ENCODE data around the gene S100A2.
"Not testable (repeated sequence)": the region's sequence is repeated elsewhere in the genome, so short reads cannot be mapped to it uniquely, and the experiment has no call there.

S100A2 gene

DNA sequence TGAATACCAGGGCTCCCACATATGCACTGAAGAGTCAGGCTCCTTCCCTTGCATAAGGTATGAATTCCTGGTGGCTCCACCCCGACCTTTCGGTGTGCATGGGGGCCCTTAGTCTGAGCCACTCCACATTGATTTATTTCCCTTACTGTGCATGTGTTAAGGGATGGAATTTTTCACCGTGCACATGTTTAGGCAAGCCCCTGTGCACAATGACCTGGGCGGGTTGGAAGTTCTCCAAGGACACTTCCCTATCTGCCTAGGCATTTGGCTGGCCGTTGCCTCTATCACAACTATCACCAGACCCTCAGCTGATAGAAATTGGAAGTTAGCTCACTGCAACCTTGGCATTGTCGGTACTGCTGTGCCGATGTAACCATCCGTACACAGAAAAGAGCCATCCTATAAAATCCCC, 39.5 kb downstream of the S100A2 start:
- no peak for DNase-seq

DNA sequence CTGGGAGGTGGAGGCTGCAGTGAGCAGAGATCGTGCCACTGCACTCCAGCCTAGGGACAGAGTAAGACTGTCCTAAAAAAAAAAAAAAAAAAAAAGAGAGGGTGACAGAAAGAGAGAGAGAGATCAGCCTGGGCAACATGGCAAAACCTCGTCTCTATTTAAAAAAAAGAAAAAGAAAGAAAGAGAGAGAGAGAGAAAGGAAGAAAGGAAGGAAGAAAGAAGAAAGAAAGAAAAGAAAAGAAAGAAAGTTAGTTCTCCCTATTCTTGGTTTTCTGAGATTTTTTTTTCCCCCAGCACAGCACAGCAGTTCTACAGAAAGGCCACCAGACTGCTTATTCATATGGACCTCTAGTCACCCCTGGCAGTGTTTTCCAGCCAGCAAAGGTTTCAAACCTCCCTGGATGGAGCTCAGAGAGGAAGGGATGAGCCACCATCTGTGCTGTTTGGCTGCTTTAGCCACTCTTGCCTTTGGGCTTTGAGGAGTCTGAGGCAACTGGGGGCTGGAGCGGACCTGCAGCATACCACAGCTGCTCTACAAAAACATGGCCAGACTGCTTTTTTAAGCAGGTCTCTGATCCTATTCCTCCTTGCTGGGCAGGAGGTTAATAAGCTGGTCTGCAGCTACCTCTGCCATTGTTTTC, 40.4 kb downstream of the S100A2 start:
- no peak for DNase-seq

DNA sequence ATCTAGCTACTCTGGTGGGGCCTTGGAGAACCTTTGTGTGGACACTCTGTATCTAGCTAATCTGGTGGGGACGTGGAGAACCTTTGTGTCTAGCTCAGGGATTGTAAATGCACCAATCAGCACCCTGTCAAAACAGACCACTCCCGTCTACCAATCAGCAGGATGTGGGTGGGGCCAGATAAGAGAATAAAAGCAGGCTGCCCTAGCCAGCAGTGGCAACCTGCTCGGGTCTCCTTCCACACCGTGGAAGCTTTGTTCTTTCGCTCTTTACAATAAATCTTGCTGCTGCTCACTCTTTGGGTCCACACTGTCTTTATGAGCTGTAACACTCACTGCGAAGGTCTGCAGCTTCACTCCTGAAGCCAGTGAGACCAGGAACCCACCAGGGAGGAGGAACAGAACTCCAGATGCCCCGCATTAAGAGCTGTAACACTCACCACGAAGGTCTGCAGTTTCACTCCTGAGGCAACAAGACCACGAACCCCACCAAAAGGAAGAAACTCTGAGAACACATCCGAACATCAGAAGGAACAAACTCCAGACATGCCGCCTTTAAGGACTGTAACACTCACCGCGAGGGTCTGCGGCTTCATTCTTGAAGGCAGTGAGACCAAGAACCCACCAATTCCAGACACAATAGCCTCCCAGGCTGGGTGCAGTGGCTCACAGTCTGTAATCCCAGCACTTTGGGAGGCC, 43.1 kb downstream of the S100A2 start:
- not testable (repeated sequence) for DNase-seq

DNA sequence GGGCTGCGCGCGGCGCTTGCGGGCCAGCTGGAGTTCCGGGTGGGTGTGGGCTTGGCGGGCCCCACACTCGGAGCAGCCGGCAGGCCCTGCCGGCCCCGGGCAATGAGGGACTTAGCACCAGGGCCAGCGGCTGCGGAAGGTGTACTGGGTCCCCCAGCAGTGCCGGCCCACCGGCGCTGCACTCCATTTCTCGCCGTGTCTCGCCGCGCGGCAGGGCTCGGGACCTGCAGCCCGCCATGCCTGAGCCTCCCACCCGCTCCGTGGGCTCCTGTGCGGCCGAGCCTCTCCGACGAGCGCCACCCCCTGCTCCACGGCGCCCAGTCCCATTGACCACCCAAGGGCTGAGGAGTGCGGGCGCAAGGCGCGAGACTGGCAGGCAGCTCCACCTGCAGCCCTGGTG, 43.8 kb downstream of the S100A2 start:
- DNase-seq: not testable (repeated sequence)

DNA sequence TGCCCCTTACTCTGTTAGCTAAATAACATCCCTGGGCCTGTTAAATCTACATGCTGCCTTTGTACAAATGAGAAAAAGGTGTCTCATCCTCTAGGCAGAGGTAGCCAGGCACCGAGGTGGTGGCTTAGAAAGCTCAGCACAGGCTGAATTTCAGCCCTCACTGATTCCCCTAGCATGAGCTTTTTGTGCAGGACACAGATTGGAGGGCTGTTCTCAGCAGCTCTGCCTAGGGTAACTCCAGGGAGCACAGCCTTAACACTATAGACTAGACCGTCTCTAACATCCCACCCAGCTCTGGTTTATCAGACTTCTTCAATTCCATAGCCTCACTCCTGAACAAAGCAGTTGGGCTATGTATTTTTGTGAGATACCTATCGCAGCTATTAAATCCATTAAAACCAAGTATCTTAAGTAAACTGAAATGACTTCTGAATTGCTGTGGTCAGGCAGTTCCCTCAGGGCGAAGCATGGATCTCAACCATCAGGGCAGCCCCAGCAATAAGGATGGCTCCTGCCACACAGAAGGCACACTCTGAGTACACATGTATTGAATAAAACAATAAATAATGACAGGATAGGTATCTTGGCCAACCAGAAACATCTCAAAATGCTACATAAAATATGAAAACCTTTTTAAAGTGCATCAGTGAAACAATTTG, 44.7 kb downstream of the S100A2 start:
- no peak for DNase-seq

DNA sequence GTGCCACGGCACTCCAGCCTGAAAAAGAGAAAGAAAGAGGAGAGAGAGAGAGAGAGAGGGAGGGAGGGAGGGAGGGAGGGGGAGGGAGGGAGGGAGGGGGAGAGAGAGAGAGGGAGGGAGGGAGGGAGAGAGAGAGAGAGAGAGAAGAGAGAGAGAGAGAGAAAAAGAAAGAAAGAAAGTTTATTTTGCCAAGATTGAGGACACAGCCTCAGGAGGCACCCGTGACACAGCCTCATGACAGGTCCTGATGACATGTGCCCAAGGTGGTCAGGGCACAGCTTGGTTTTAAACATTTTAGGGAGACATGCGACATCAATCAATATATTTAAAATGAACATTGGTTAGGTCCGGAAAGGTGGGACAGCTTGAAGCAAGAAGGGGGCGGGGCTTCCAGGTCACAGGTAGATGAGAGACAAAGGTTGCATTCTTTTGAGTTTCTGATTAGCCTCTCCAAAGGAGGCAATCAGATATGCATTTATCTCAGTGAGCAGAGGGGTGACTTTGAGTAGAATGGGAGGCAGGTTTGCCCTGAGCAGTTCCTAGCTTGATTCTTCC, 45.4 kb downstream of the S100A2 start:
- not testable (repeated sequence) for DNase-seq

DNA sequence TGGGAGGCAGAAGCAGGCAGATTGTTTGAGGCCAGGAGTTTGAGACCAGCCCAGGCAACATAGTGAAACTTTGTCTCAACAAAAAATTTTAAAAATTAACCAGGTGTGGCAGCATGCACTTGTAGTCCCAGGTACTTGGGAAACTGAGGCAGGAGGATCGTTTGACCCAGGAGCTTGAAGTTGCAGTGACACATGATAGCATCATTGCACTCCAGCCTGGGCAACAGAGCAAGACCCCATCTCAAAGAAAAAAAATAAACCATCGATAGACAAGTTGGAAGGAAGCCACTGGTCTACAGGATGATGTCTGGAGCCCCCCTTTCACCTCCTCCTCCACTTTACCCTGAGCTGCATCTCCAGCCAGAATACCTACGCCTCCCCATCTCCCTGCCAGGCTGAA, 46.4 kb downstream of the S100A2 start:
- DNase-seq: no peak

DNA sequence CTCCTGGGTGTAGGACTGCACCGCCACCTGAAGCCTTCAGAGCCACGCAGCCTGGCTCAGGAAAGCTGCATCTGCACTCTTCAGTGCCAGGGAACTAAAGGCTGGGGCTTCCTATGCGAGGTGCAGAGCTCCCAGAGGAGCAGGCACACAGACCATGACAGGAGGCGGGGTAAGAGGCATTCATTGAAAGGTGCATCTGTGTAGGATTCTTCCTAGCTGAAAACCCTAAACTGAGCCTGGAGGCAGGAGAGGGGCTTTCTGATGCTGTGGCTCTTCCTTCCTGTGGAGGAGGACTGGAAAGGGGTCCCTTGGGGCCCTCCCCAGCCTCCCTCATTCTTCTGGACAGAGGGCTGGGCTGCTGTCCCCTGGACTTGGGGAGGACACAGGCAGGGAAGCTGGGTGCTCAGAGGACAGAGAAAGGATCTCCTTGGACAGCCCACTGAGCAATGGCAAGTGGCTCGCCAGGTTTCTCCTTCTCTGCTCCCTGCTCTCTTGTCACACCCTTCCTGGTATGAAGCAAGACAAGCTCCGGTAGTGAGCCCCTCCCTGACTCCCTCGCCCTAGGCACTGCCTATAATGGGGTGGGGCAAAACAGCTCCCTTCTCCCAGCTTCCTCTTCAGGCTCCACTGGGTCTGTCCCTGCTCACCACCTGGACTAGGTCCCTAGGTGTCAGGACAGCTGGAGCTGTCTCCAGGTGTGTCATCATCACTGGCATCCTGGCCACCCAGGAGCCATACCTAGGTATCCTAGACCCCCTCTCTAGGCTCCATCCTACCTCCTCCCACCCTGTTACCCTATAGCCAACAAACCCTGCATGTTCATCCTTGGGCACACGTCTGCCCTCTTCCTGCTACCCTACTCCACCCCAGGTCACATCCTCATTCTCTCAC, 49.9 kb downstream of the S100A2 start:
- no peak for DNase-seq

DNA sequence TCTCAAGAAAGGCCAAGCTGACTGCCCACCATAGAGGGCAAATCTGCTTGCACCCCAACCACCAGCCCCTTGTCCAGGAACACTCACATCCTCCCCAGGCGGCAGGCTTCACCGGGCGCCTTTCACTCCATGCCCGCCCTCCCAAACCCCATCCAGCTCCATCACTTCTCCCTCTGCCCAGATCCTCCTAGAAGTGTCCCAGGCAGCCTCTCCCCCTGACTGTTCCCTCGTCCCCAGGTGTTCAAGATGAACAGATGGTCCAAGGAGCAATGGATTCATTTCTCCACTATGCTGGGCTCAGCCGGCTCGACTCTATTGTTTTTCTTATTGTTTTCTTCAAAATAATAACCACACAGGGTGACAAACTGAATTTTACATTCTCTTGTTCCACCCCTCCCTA, 52.0 kb downstream of the S100A2 start:
- DNase-seq: no peak

DNA sequence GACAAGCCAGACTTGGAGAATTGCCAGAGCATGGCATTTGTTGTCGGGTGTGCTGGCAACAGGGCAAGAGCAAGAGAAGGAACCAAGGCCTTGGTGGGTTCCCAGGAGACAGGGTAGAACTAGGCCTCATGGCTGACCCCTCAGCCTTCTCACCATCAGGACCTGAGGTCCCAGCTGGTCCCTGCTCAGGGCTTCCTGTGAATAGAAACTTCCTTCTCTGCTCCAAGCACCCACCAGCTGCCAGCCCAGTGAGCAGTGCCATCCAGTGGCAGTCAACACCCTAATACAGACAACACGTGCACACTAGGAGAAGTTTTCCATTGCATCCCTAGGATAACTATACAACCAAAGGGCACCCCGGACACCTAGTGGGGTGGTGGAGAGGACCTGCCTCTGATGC, 52.6 kb downstream of the S100A2 start:
- DNase-seq: no peak

Measured in CD4-positive, alpha-beta T cell treated with Interleukin-10 for 1 hour (primary cell).